ENCODE results near the gene CFAP54. TPM values are rescaled to one million over a fixed set of nuclear protein-coding genes. Genes with fewer than 3 reads are reported as not detected.

The CFAP54 gene
- total and polyA plus RNA-seq, 2 of the 4 experiments (the other 2 are of a cell fraction) = 0.18 to 0.41 TPM

- H2BK20ac ChIP-seq (ENCODE audit: low read depth, low read length) = 0 out of 2 replicates have a peak overlapping the region, but pooled peaks have one; percentile 36
- ChIA-PET CTCF (no interaction called here), POLR2A (ENCODE audit: unreplicated experiment) (no interaction called here)
- in situ Hi-C loops (cut with MboI; ENCODE audit: low sequenced_read_pairs) = no loop called here
- H2AK5ac ChIP-seq (ENCODE audit: low read depth, low read length) = no peak overlapping the region
- H2BK5ac ChIP-seq (ENCODE audit: low read depth, low read length, poor library complexity, severe bottlenecking) = peak overlapping the region; percentile 13
- H2BK120ac ChIP-seq (ENCODE audit: low read depth, low read length) = peak overlapping the region; percentile 3; the same call in 1 of the 2 replicates
- ATAC-seq (ENCODE audit: low read depth) (peak; percentile 36), DNase-seq (peak; percentile 71)
- H3K79me1 ChIP-seq (ENCODE audit: low read depth in 1 of 2, low read length in 2 of 2) = no peaks in the 10 kb centered on the region
- H3K4me2 ChIP-seq (ENCODE audit: low read depth, low read length) = no peak overlapping the region
- H3K56ac ChIP-seq (ENCODE audit: extremely low read depth, insufficient read depth, low read length) = no peak overlapping the region
- no peak overlapping the region; the same call in 1 of the 2 replicates for H4K5ac ChIP-seq (ENCODE audit: low read depth, low read length)
- 0 out of 2 replicates have a peak, but pooled peaks cover 3% of the 10 kb centered on the region for H3K9me1 ChIP-seq (ENCODE audit: insufficient read depth, low read length)
- 60% methylated on average over 1 of the region's 3 CpGs; no CpG with 5 or more reads in 1 of the 2 experiments for WGBS, 2 experiments (ENCODE audit: extremely low coverage in 2 of 2, insufficient read length in 1 of 2)
- no peak overlapping the region for H3K4me3 ChIP-seq (ENCODE audit: insufficient read depth, low read depth, low read length)
- peak overlapping the region in 1 of 2 experiments; percentile 3; a peak in 2 of 4 replicates for H4K8ac ChIP-seq (ENCODE audit: low read depth in 2 of 2, low read length in 2 of 2)
- no peaks in the 10 kb centered on the region for H3K9me3 ChIP-seq (ENCODE audit: control insufficient read depth, insufficient read depth, low read length)
- BruUV-seq (replicated peaks) = no TSS peak
- H4K20me1 ChIP-seq (ENCODE audit: insufficient read depth, low read length) = no peaks in the 10 kb centered on the region
- no peak overlapping the region; the same call in 1 of the 2 replicates for H3K18ac ChIP-seq (ENCODE audit: low read depth, low read length)
- no peak overlapping the region for H4K91ac ChIP-seq (ENCODE audit: insufficient read depth, low read depth, low read length)
- peaks cover 4% of the 10 kb centered on the region for H3K4me1 ChIP-seq (ENCODE audit: control insufficient read depth, insufficient read depth, low read length)
- no peak overlapping the region for H2AFZ ChIP-seq (replicated peaks; ENCODE audit: low read length, poor library complexity)
- no peak overlapping the region for H3K9ac ChIP-seq (ENCODE audit: low read depth, low read length)
- H2BK15ac ChIP-seq (ENCODE audit: low read depth, low read length) = no peak overlapping the region
- H3K23ac ChIP-seq (ENCODE audit: low read depth, low read length) = no peak overlapping the region
- H3K14ac ChIP-seq (replicated peaks; ENCODE audit: low read depth, low read length) = no peak overlapping the region
- dilution Hi-C loops (cut with HindIII; ENCODE audit: low sequenced_read_pairs, unreplicated experiment) = no loop called here
- no peak overlapping the region for H3K4ac ChIP-seq (ENCODE audit: low read depth, low read length)
- H2AK9ac ChIP-seq (replicated peaks; ENCODE audit: low read depth, low read length, poor library complexity) = no peak overlapping the region
- H3K27ac ChIP-seq (ENCODE audit: insufficient read depth, low read length) = no peak overlapping the region; the same call in 1 of the 2 replicates
- intact Hi-C loops (cut with micrococcal nuclease) = no loop called here
- H3K36me3 ChIP-seq (ENCODE audit: control insufficient read depth, insufficient read depth, low read length) = no peaks in the 10 kb centered on the region
- no peaks in the 10 kb centered on the region for H3K27me3 ChIP-seq (ENCODE audit: control insufficient read depth, insufficient read depth, low read length)
- no peak for TF ChIP-seq RCOR1 (IDR thresholded peaks at IDR 0.05; ENCODE audit: insufficient replicate concordance, low read length)
- TF ChIP-seq, protein P1, sequence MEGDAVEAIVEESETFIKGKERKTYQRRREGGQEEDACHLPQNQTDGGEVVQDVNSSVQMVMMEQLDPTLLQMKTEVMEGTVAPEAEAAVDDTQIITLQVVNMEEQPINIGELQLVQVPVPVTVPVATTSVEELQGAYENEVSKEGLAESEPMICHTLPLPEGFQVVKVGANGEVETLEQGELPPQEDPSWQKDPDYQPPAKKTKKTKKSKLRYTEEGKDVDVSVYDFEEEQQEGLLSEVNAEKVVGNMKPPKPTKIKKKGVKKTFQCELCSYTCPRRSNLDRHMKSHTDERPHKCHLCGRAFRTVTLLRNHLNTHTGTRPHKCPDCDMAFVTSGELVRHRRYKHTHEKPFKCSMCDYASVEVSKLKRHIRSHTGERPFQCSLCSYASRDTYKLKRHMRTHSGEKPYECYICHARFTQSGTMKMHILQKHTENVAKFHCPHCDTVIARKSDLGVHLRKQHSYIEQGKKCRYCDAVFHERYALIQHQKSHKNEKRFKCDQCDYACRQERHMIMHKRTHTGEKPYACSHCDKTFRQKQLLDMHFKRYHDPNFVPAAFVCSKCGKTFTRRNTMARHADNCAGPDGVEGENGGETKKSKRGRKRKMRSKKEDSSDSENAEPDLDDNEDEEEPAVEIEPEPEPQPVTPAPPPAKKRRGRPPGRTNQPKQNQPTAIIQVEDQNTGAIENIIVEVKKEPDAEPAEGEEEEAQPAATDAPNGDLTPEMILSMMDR (conservative IDR thresholded peaks at IDR 0.05; ENCODE audit: low read depth, low read length) = no peak
- TF ChIP-seq CHD1 (IDR thresholded peaks at IDR 0.05; ENCODE audit: low read depth, low read length) = no peak
- no peak for TF ChIP-seq POLR2A (IDR thresholded peaks at IDR 0.05; ENCODE audit: low read depth, low read length)
- no peak for TF ChIP-seq MAFK (IDR thresholded peaks at IDR 0.05; ENCODE audit: low read depth, low read length)
- TF ChIP-seq RAD21 (IDR thresholded peaks at IDR 0.05; ENCODE audit: low read length) = no peak
- no peak for TF ChIP-seq NFE2L2 (IDR thresholded peaks at IDR 0.05; ENCODE audit: low read depth, low read length)
- TF ChIP-seq, protein P2, sequence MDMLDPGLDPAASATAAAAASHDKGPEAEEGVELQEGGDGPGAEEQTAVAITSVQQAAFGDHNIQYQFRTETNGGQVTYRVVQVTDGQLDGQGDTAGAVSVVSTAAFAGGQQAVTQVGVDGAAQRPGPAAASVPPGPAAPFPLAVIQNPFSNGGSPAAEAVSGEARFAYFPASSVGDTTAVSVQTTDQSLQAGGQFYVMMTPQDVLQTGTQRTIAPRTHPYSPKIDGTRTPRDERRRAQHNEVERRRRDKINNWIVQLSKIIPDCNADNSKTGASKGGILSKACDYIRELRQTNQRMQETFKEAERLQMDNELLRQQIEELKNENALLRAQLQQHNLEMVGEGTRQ (IDR thresholded peaks at IDR 0.05; ENCODE audit: low read depth, low read length) = no peak
- no peak for TF ChIP-seq RFX5 (IDR thresholded peaks at IDR 0.05; ENCODE audit: low read depth, low read length)
- TF ChIP-seq BHLHE40 (IDR thresholded peaks at IDR 0.05; ENCODE audit: low read depth, low read length) = no peak
- TF ChIP-seq ELK1 (IDR thresholded peaks at IDR 0.05; ENCODE audit: borderline replicate concordance, low read depth, low read length) = no peak
- no peak for TF ChIP-seq SMC3 (IDR thresholded peaks at IDR 0.05; ENCODE audit: low read depth, low read length)
- TF ChIP-seq CEBPB (IDR thresholded peaks at IDR 0.05; ENCODE audit: low read depth, low read length) = no peak
- TF ChIP-seq MAZ (IDR thresholded peaks at IDR 0.05; ENCODE audit: borderline replicate concordance, low read depth, low read length) = no peak
These were observed 22.2 kb upstream of the CFAP54 start for GRCh38 chr12:96466939-96467751.

Data from IMR-90 (cell line).